GM23338 (cell line): ENCODE data around the gene KIAA2012. TPM values are rescaled to one million over a fixed set of nuclear protein-coding genes. Genes with fewer than 3 reads are reported as not detected.
A peak's percentile ranks its signal among the peaks of the same experiment; 100 is the strongest.

ENCODE experiments used
- ATAC-seq: fragments of 200-7000 bp; cut with Tn5 transposase; 3 replicates; pipeline ENCODE4 v1.9.1; 2020
- DNase-seq: peaks from one replicate; pipeline ENCODE4 v3.0.0-alpha.2; 2015; ENCODE audit warnings: low spot score
- H2AFZ ChIP-seq: fragments of 200-600 bp; sonication (generic); 2 replicates; pipeline ENCODE4 v1.8.0; 2016; ENCODE audit warnings: antibody characterized with exemption, mild to moderate bottlenecking, moderate library complexity
- H3F3A ChIP-seq: fragments of 200-600 bp; sonication (generic); replicated peaks from 2 replicates; pipeline ENCODE4 v1.8.0; 2017; ENCODE audit warnings: antibody characterized with exemption, mixed run types, low read depth
- H3K27ac ChIP-seq: fragments of 200-600 bp; sonication (generic); 2 replicates; pipeline ENCODE4 v1.6.1; 2016; ENCODE audit warnings: low read depth
- H3K27me3 ChIP-seq: fragments of 200-600 bp; sonication (generic); 2 replicates; pipeline ENCODE4 v1.8.0; 2016; ENCODE audit warnings: mild to moderate bottlenecking, mixed run types, moderate library complexity; ENCODE audit not compliant: insufficient read depth
- H3K36me3 ChIP-seq: fragments of 200-600 bp; sonication (generic); 2 replicates; pipeline ENCODE4 v1.8.0; 2016; ENCODE audit warnings: mild to moderate bottlenecking; ENCODE audit not compliant: insufficient read depth
- H3K4me1 ChIP-seq: fragments of 200-600 bp; sonication (generic); 2 replicates; pipeline ENCODE4 v1.8.0; 2016; ENCODE audit warnings: mild to moderate bottlenecking, moderate library complexity; ENCODE audit not compliant: insufficient read depth
- H3K4me2 ChIP-seq: fragments of 200-600 bp; sonication (generic); 2 replicates; pipeline ENCODE4 v1.7.1; 2017; ENCODE audit warnings: mixed run types
- H3K4me3 ChIP-seq: fragments of 200-600 bp; sonication (generic); 2 replicates; pipeline ENCODE4 v1.6.1; 2016; ENCODE audit warnings: mixed run types
- H3K79me2 ChIP-seq: fragments of 200-600 bp; sonication (generic); replicated peaks from 2 replicates; pipeline ENCODE4 v1.8.0; 2017; ENCODE audit warnings: mild to moderate bottlenecking; ENCODE audit not compliant: insufficient read depth
- H3K9me2 ChIP-seq: fragments of 200-600 bp; sonication (generic); 2 replicates; pipeline ENCODE4 v1.8.0; 2017; ENCODE audit not compliant: insufficient read depth
- H4K20me1 ChIP-seq: fragments of 200-600 bp; sonication (generic); replicated peaks from 2 replicates; pipeline ENCODE4 v1.8.0; 2017; ENCODE audit warnings: mild to moderate bottlenecking; ENCODE audit not compliant: insufficient read depth
- H3K27ac Mint-ChIP-seq: 2 replicates; pipeline ENCODE4 v1.8.0; 2020; ENCODE audit warnings: inconsistent platforms, mild to moderate bottlenecking, moderate library complexity, mixed read lengths
- H3K27me3 Mint-ChIP-seq: 3 replicates; pipeline ENCODE4 v1.8.0; 2022; ENCODE audit warnings: low read depth, mild to moderate bottlenecking, moderate library complexity, mixed read lengths, inconsistent platforms; ENCODE audit not compliant: insufficient read depth, poor library complexity
- H3K36me3 Mint-ChIP-seq: 3 replicates; pipeline ENCODE4 v1.8.0; 2021; ENCODE audit warnings: low read depth, mild to moderate bottlenecking, inconsistent platforms, moderate library complexity, mixed read lengths
- H3K4me1 Mint-ChIP-seq: 3 replicates; pipeline ENCODE4 v1.8.0; 2020; ENCODE audit warnings: mild to moderate bottlenecking, inconsistent platforms, mixed read lengths
- H3K4me3 Mint-ChIP-seq: 3 replicates; pipeline ENCODE4 v1.8.0; 2021; ENCODE audit warnings: moderate library complexity, mild to moderate bottlenecking, inconsistent platforms, mixed read lengths
- H3K9me3 Mint-ChIP-seq: 3 replicates; pipeline ENCODE4 v1.8.0; 2020; ENCODE audit warnings: moderate library complexity, mild to moderate bottlenecking, inconsistent platforms, mixed read lengths
- CREB1 ChIP-seq: fragments of 250-450 bp; sonication (Bioruptor Pico); IDR thresholded peaks from 2 replicates; pipeline ENCODE4 v1.5.0; 2020; ENCODE audit warnings: low read depth, mild to moderate bottlenecking, moderate library complexity
- EZH2 ChIP-seq: fragments of 200-600 bp; sonication (generic); IDR thresholded peaks from one replicate; pipeline ENCODE4 v1.8.0; 2017; ENCODE audit warnings: antibody characterized with exemption, mild to moderate bottlenecking, low read depth; ENCODE audit not compliant: unreplicated experiment
- EZH2phosphoT487 ChIP-seq: fragments of 200-600 bp; sonication (generic); IDR thresholded peaks from one replicate; pipeline ENCODE4 v1.8.1; 2018; ENCODE audit warnings: antibody characterized with exemption; ENCODE audit not compliant: unreplicated experiment
- JUNB ChIP-seq: IDR thresholded peaks from one replicate; pipeline ENCODE4 v1.6.1; 2016; ENCODE audit warnings: antibody characterized with exemption; ENCODE audit not compliant: unreplicated experiment
- NANOG ChIP-seq: IDR thresholded peaks from 2 replicates; pipeline ENCODE4 v1.6.1; 2016; ENCODE audit warnings: antibody characterized with exemption, borderline replicate concordance
- POLR2AphosphoS5 ChIP-seq: IDR thresholded peaks from 2 replicates; pipeline ENCODE4 v1.6.1; 2016; ENCODE audit warnings: antibody characterized with exemption, low read depth
- STAT1 ChIP-seq: IDR thresholded peaks from one replicate; pipeline ENCODE4 v1.6.1; 2016; ENCODE audit warnings: antibody characterized with exemption; ENCODE audit not compliant: unreplicated experiment
- ZNF114 ChIP-seq: fragments of 250-450 bp; sonication (Bioruptor Pico); IDR thresholded peaks from 2 replicates; pipeline ENCODE4 v1.5.0; 2020; ENCODE audit warnings: mild to moderate bottlenecking, moderate library complexity
- polyA plus RNA-seq: library from polyadenylated mRNA; unstranded; fragments of >200 nt; fragmentation: Nextera tagmentation; extraction: Ambion mirVana; gene quantifications from 2 replicates; pipeline ENCODE4 v1.2.1, GENCODE V29; 2016
- total RNA-seq: library from RNA; depleted of rRNA; stranded (reverse); fragments of >200 nt; shearing (Covaris generic); gene quantifications from 2 replicates; pipeline ENCODE4 v1.2.3, GENCODE V29; 2014
- TF ChIP-seq, protein P1 (sequence below), 2 experiments: fragments of 200-600 bp in 1 of 2; sonication (generic) in 1 of 2; conservative IDR thresholded peaks; 2 replicates each; pipeline versions ENCODE4 v1.5.1 to v1.6.1; 2016 to 2017; ENCODE audit warnings: antibody characterized with exemption in 2 of 2, low read depth in 2 of 2, mild to moderate bottlenecking in 2 of 2, moderate library complexity in 1 of 2
- TF ChIP-seq, protein P2 (sequence below): IDR thresholded peaks from one replicate; pipeline ENCODE4 v1.6.1; 2018; ENCODE audit warnings: antibody characterized with exemption; ENCODE audit not compliant: unreplicated experiment
- TF ChIP-seq, protein P3 (sequence below): fragments of 250-450 bp; sonication (Bioruptor Pico); IDR thresholded peaks from 2 replicates; pipeline ENCODE4 v1.5.0; 2020; ENCODE audit warnings: mild to moderate bottlenecking, moderate library complexity
- TF ChIP-seq, protein P4 (sequence below): IDR thresholded peaks from 2 replicates; pipeline ENCODE4 v1.6.1; 2016; ENCODE audit warnings: antibody characterized with exemption

Gene KIAA2012
- total and polyA plus RNA-seq, 2 experiments from 2014 or later = 0.03 to 0.08 TPM

DNA sequence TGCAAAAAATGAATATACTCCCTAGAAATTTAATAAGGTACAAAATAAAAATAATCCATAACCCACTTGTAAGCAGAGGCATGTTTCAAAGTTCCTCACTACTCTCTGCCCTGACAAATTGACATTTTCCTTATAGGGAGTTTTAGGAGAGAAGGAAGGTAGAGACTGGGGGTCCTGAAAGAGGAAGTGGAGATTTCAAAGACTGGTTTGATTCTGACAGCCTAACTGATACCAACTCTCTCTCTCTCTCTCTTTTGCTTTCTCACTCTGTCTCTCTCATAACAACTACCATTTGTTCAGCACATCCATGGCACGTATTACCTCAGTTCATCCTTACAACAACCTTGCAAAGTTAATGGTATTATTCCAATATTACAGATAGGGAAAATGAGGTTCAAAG, 20.8 kb upstream of the KIAA2012 start:
- Histone ChIP-seq H3K4me1 (peaks cover 29% of the 10 kb centered on the region), H3K4me2 (peak overlapping the region; percentile 46), H3K27ac (no peak overlapping the region), H2AFZ (peak overlapping the region; percentile 2; the same call in 1 of the 2 replicates), H3K4me3 (no peak overlapping the region), H3K79me2 (no peaks in the 10 kb centered on the region), H3K27me3 (no peaks in the 10 kb centered on the region), H3K36me3 (no peaks in the 10 kb centered on the region), H4K20me1 (no peaks in the 10 kb centered on the region), H3K9me2 (no peaks in the 10 kb centered on the region), H3F3A (no peaks in the 10 kb centered on the region; the same call in 1 of the 2 replicates)
- no peak overlapping the region for H3K4me3 Mint-ChIP-seq
- TF ChIP-seq, protein P1, sequence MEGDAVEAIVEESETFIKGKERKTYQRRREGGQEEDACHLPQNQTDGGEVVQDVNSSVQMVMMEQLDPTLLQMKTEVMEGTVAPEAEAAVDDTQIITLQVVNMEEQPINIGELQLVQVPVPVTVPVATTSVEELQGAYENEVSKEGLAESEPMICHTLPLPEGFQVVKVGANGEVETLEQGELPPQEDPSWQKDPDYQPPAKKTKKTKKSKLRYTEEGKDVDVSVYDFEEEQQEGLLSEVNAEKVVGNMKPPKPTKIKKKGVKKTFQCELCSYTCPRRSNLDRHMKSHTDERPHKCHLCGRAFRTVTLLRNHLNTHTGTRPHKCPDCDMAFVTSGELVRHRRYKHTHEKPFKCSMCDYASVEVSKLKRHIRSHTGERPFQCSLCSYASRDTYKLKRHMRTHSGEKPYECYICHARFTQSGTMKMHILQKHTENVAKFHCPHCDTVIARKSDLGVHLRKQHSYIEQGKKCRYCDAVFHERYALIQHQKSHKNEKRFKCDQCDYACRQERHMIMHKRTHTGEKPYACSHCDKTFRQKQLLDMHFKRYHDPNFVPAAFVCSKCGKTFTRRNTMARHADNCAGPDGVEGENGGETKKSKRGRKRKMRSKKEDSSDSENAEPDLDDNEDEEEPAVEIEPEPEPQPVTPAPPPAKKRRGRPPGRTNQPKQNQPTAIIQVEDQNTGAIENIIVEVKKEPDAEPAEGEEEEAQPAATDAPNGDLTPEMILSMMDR (conservative IDR thresholded peaks at IDR 0.05; ENCODE audit: low read depth in 2 of 2) = no peak
- TF ChIP-seq NANOG (no peak), ZNF114 (CRISPR knock-in tag) (no peak), POLR2AphosphoS5 (no peak), STAT1 (no peak), CREB1 (CRISPR knock-in tag) (no peak), EZH2 (no peak), JUNB (no peak), EZH2phosphoT487 (no peak)
- TF ChIP-seq, protein P2, sequence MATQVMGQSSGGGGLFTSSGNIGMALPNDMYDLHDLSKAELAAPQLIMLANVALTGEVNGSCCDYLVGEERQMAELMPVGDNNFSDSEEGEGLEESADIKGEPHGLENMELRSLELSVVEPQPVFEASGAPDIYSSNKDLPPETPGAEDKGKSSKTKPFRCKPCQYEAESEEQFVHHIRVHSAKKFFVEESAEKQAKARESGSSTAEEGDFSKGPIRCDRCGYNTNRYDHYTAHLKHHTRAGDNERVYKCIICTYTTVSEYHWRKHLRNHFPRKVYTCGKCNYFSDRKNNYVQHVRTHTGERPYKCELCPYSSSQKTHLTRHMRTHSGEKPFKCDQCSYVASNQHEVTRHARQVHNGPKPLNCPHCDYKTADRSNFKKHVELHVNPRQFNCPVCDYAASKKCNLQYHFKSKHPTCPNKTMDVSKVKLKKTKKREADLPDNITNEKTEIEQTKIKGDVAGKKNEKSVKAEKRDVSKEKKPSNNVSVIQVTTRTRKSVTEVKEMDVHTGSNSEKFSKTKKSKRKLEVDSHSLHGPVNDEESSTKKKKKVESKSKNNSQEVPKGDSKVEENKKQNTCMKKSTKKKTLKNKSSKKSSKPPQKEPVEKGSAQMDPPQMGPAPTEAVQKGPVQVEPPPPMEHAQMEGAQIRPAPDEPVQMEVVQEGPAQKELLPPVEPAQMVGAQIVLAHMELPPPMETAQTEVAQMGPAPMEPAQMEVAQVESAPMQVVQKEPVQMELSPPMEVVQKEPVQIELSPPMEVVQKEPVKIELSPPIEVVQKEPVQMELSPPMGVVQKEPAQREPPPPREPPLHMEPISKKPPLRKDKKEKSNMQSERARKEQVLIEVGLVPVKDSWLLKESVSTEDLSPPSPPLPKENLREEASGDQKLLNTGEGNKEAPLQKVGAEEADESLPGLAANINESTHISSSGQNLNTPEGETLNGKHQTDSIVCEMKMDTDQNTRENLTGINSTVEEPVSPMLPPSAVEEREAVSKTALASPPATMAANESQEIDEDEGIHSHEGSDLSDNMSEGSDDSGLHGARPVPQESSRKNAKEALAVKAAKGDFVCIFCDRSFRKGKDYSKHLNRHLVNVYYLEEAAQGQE = no peak
- TF ChIP-seq, protein P3, sequence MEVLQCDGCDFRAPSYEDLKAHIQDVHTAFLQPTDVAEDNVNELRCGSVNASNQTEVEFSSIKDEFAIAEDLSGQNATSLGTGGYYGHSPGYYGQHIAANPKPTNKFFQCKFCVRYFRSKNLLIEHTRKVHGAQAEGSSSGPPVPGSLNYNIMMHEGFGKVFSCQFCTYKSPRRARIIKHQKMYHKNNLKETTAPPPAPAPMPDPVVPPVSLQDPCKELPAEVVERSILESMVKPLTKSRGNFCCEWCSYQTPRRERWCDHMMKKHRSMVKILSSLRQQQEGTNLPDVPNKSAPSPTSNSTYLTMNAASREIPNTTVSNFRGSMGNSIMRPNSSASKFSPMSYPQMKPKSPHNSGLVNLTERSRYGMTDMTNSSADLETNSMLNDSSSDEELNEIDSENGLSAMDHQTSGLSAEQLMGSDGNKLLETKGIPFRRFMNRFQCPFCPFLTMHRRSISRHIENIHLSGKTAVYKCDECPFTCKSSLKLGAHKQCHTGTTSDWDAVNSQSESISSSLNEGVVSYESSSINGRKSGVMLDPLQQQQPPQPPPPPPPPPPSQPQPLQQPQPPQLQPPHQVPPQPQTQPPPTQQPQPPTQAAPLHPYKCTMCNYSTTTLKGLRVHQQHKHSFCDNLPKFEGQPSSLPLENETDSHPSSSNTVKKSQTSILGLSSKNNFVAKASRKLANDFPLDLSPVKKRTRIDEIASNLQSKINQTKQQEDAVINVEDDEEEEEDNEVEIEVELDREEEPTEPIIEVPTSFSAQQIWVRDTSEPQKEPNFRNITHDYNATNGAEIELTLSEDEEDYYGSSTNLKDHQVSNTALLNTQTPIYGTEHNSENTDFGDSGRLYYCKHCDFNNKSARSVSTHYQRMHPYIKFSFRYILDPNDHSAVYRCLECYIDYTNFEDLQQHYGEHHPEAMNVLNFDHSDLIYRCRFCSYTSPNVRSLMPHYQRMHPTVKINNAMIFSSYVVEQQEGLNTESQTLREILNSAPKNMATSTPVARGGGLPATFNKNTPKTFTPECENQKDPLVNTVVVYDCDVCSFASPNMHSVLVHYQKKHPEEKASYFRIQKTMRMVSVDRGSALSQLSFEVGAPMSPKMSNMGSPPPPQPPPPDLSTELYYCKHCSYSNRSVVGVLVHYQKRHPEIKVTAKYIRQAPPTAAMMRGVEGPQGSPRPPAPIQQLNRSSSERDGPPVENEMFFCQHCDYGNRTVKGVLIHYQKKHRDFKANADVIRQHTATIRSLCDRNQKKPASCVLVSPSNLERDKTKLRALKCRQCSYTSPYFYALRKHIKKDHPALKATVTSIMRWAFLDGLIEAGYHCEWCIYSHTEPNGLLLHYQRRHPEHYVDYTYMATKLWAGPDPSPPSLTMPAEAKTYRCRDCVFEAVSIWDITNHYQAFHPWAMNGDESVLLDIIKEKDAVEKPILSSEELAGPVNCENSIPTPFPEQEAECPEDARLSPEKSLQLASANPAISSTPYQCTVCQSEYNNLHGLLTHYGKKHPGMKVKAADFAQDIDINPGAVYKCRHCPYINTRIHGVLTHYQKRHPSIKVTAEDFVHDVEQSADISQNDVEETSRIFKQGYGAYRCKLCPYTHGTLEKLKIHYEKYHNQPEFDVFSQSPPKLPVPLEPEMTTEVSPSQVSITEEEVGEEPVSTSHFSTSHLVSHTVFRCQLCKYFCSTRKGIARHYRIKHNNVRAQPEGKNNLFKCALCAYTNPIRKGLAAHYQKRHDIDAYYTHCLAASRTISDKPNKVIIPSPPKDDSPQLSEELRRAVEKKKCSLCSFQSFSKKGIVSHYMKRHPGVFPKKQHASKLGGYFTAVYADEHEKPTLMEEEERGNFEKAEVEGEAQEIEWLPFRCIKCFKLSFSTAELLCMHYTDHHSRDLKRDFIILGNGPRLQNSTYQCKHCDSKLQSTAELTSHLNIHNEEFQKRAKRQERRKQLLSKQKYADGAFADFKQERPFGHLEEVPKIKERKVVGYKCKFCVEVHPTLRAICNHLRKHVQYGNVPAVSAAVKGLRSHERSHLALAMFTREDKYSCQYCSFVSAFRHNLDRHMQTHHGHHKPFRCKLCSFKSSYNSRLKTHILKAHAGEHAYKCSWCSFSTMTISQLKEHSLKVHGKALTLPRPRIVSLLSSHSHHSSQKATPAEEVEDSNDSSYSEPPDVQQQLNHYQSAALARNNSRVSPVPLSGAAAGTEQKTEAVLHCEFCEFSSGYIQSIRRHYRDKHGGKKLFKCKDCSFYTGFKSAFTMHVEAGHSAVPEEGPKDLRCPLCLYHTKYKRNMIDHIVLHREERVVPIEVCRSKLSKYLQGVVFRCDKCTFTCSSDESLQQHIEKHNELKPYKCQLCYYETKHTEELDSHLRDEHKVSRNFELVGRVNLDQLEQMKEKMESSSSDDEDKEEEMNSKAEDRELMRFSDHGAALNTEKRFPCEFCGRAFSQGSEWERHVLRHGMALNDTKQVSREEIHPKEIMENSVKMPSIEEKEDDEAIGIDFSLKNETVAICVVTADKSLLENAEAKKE (CRISPR knock-in tag) = no peak
- TF ChIP-seq, protein P4, sequence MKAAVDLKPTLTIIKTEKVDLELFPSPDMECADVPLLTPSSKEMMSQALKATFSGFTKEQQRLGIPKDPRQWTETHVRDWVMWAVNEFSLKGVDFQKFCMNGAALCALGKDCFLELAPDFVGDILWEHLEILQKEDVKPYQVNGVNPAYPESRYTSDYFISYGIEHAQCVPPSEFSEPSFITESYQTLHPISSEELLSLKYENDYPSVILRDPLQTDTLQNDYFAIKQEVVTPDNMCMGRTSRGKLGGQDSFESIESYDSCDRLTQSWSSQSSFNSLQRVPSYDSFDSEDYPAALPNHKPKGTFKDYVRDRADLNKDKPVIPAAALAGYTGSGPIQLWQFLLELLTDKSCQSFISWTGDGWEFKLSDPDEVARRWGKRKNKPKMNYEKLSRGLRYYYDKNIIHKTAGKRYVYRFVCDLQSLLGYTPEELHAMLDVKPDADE = no peak
- ATAC-seq (peak; percentile 19), DNase-seq (no peak)
- no peaks in the 10 kb centered on the region for H3K36me3 Mint-ChIP-seq
- peaks cover 32% of the 10 kb centered on the region for H3K4me1 Mint-ChIP-seq
- H3K9me3 Mint-ChIP-seq = no peaks in the 10 kb centered on the region
- no peak overlapping the region for H3K27ac Mint-ChIP-seq
- H3K27me3 Mint-ChIP-seq = peaks cover 9% of the 10 kb centered on the region
